H1 (cell line): ENCODE results near the gene RASAL2. TPM values are rescaled to one million over a fixed set of nuclear protein-coding genes. Genes with fewer than 3 reads are reported as not detected.

ENCODE experiments used
- CTCF ChIA-PET: fragments of 300-600 bp; sonication (Branson Sonifier 250); formaldehyde crosslinking; loops from one replicate; lab custom pipeline; 2021; ENCODE audit not compliant: partially characterized antibody; lab: Charles Lee
- POLR2A ChIA-PET: fragments of 300-600 bp; sonication (Branson Sonifier 250); formaldehyde crosslinking; loops from one replicate; lab custom pipeline; 2021; ENCODE audit warnings: inconsistent platforms; ENCODE audit not compliant: partially characterized antibody; lab: Charles Lee
- DNase-seq, 2 experiments: peaks; one replicate each; pipeline versions ENCODE4 v3.0.0 to v3.0.0-alpha.2; 2010 to 2022; ENCODE audit warnings: low spot score in 2 of 2, low read depth in 1 of 2, mixed read lengths in 1 of 2
- FAIRE-seq: peaks from 2 replicates; lab custom pipeline; 2011; peaks lifted over from hg19 to GRCh38; lab: Jason Lieb, UNC
- H2AFZ ChIP-seq: 2 replicates; pipeline ENCODE4 v1.8.1; 2012; ENCODE audit warnings: low read length, inconsistent platforms
- H2AK5ac ChIP-seq: 2 replicates; pipeline ENCODE4 v1.6.1; 2013; ENCODE audit warnings: low read depth, low read length
- H2BK120ac ChIP-seq: replicated peaks from 2 replicates; pipeline ENCODE3; 2013; ENCODE audit warnings: low read depth, low read length, inconsistent platforms
- H2BK12ac ChIP-seq: 2 replicates; pipeline ENCODE4 v1.6.1; 2013; ENCODE audit warnings: low read depth, low read length
- H2BK15ac ChIP-seq: 2 replicates; pipeline ENCODE4 v1.6.1; 2013; ENCODE audit warnings: low read length
- H2BK20ac ChIP-seq: 2 replicates; pipeline ENCODE4 v1.6.1; 2013; ENCODE audit warnings: low read length
- H2BK5ac ChIP-seq: 2 replicates; pipeline ENCODE4 v1.6.1; 2013; ENCODE audit warnings: low read depth, low read length
- H3K14ac ChIP-seq: 2 replicates; pipeline ENCODE4 v1.6.1; 2013; ENCODE audit warnings: inconsistent platforms; ENCODE audit not compliant: insufficient read length
- H3K18ac ChIP-seq: 2 replicates; pipeline ENCODE4 v1.6.1; 2013; ENCODE audit warnings: low read length; ENCODE audit errors: extremely low read depth
- H3K23ac ChIP-seq: 2 replicates; pipeline ENCODE4 v1.6.1; 2013; ENCODE audit warnings: inconsistent platforms; ENCODE audit not compliant: insufficient read length
- H3K23me2 ChIP-seq: 2 replicates; pipeline ENCODE4 v1.6.1; 2013; ENCODE audit warnings: low read depth, low read length
- H3K27ac ChIP-seq: 2 replicates; pipeline ENCODE4 v1.6.1; 2011; ENCODE audit warnings: low read depth, low read length, inconsistent platforms
- H3K27me3 ChIP-seq, 4 experiments: replicated peaks in 1 of 4; 1 replicate in 1 of 4; 2 replicates in 3 of 4; pipeline versions ENCODE4 v1.6.1 to v1.8.1; 2011 to 2013; ENCODE audit warnings: low read length in 3 of 4, mild to moderate bottlenecking in 3 of 4, inconsistent platforms in 2 of 4, mixed read lengths in 2 of 4, moderate library complexity in 1 of 4; ENCODE audit not compliant: control insufficient read depth in 3 of 4, insufficient read depth in 3 of 4; ENCODE audit errors: extremely low read depth in 1 of 4
- H3K36me3 ChIP-seq, 4 experiments: 2 replicates each; pipeline versions ENCODE4 v1.6.1 to v1.8.1; 2011 to 2013; ENCODE audit warnings: mild to moderate bottlenecking in 4 of 4, low read length in 3 of 4, moderate library complexity in 2 of 4, control low read depth in 1 of 4, inconsistent platforms in 1 of 4; ENCODE audit not compliant: insufficient read depth in 4 of 4, control insufficient read depth in 2 of 4
- H3K4ac ChIP-seq: replicated peaks from 2 replicates; pipeline ENCODE3; 2013; ENCODE audit warnings: low read length, low read depth, mixed read lengths, inconsistent platforms; ENCODE audit not compliant: insufficient read length
- H3K4me1 ChIP-seq, 4 experiments: replicated peaks in 1 of 4; 1 replicate in 1 of 4; 2 replicates in 3 of 4; pipeline versions ENCODE4 v1.6.1 to v1.8.1; 2011 to 2013; ENCODE audit warnings: low read length in 3 of 4, inconsistent platforms in 2 of 4, mixed read lengths in 1 of 4; ENCODE audit not compliant: insufficient read depth in 4 of 4, control insufficient read depth in 3 of 4
- H3K4me2 ChIP-seq, 2 experiments: 2 replicates each; pipeline versions ENCODE4 v1.6.1 to v1.8.1; 2011 to 2013; ENCODE audit warnings: low read depth in 2 of 2, low read length in 2 of 2, control low read depth in 1 of 2, inconsistent platforms in 1 of 2, mild to moderate bottlenecking in 1 of 2; ENCODE audit not compliant: insufficient read depth in 1 of 2
- H3K4me3 ChIP-seq, 4 experiments: fragments of 200-600, 300-600 bp in 1 of 4; sonication (generic), shearing (Covaris generic), sonication (Bioruptor Twin) in 1 of 4; 2 replicates each; pipeline versions ENCODE4 v1.5.1 to v1.8.1; 2011 to 2016; ENCODE audit warnings: low read length in 4 of 4, low read depth in 3 of 4, control low read depth in 2 of 4, inconsistent platforms in 2 of 4, mild to moderate bottlenecking in 2 of 4, mixed read lengths in 1 of 4, moderate library complexity in 1 of 4; ENCODE audit not compliant: insufficient read depth in 2 of 4; ENCODE audit errors: extremely low read depth in 1 of 4
- H3K56ac ChIP-seq: replicated peaks from 2 replicates; pipeline ENCODE3; 2013; ENCODE audit warnings: low read depth, mild to moderate bottlenecking, mixed read lengths, low read length, inconsistent platforms; ENCODE audit not compliant: insufficient read length
- H3K79me1 ChIP-seq: 2 replicates; pipeline ENCODE4 v1.6.1; 2013; ENCODE audit warnings: low read depth, low read length, control low read depth
- H3K79me2 ChIP-seq, 2 experiments: 2 replicates each; pipeline versions ENCODE4 v1.6.1 to v1.8.1; 2012 to 2013; ENCODE audit warnings: low read length in 2 of 2, mild to moderate bottlenecking in 2 of 2, inconsistent platforms in 1 of 2; ENCODE audit not compliant: insufficient read depth in 2 of 2, control insufficient read depth in 1 of 2
- H3K9ac ChIP-seq, 4 experiments: replicated peaks in 1 of 4; 1 replicate in 1 of 4; 2 replicates in 3 of 4; pipeline versions ENCODE4 v1.6.1 to v1.8.1; 2011 to 2013; ENCODE audit warnings: low read depth in 3 of 4, low read length in 3 of 4, control low read depth in 2 of 4, mild to moderate bottlenecking in 2 of 4, moderate library complexity in 2 of 4, inconsistent platforms in 1 of 4; ENCODE audit errors: extremely low read depth in 1 of 4
- H3K9me3 ChIP-seq, 2 experiments: 2 replicates each; pipeline versions ENCODE4 v1.6.1 to v1.8.1; 2012 to 2013; ENCODE audit warnings: mild to moderate bottlenecking in 2 of 2, moderate library complexity in 2 of 2, control low read depth in 1 of 2, inconsistent platforms in 1 of 2, low read depth in 1 of 2, low read length in 1 of 2, mixed read lengths in 1 of 2; ENCODE audit not compliant: insufficient read depth in 2 of 2
- H4K20me1 ChIP-seq, 2 experiments: replicated peaks in 1 of 2; 2 replicates each; pipeline versions ENCODE3 to v1.8.1; 2011 to 2013; ENCODE audit warnings: inconsistent platforms in 2 of 2, low read length in 2 of 2, mild to moderate bottlenecking in 1 of 2; ENCODE audit not compliant: insufficient read depth in 2 of 2, control insufficient read depth in 1 of 2
- H4K5ac ChIP-seq: 2 replicates; pipeline ENCODE4 v1.6.1; 2013; ENCODE audit warnings: low read length, low read depth, mixed read lengths, inconsistent platforms; ENCODE audit not compliant: insufficient read length
- H4K8ac ChIP-seq: 2 replicates; pipeline ENCODE4 v1.8.0; 2013; ENCODE audit warnings: mild to moderate bottlenecking, moderate library complexity, low read length, inconsistent platforms; ENCODE audit not compliant: insufficient read depth; ENCODE audit errors: extremely low read depth
- H4K91ac ChIP-seq: replicated peaks from 2 replicates; pipeline ENCODE3; 2013; ENCODE audit warnings: low read length, mixed read lengths, inconsistent platforms; ENCODE audit not compliant: insufficient read length
- ASH2L ChIP-seq: fragments of 200-600, 300-600 bp; sonication (generic); IDR thresholded peaks from one replicate; pipeline ENCODE4 v1.7.1; 2017; ENCODE audit warnings: low read length
- EP300 ChIP-seq, 2 experiments: IDR thresholded peaks; 1 replicate in 1 of 2; 2 replicates in 1 of 2; pipeline ENCODE4 v1.6.1; 2011 to 2012; ENCODE audit warnings: low read depth in 2 of 2, low read length in 2 of 2, mild to moderate bottlenecking in 2 of 2, borderline replicate concordance in 1 of 2, inconsistent platforms in 1 of 2, moderate library complexity in 1 of 2
- SP2 ChIP-seq: IDR thresholded peaks from 2 replicates; pipeline ENCODE4 v1.6.1; 2012; ENCODE audit warnings: mild to moderate bottlenecking, low read length, inconsistent platforms
- SRF ChIP-seq: IDR thresholded peaks from 2 replicates; pipeline ENCODE4 v1.6.1; 2011; ENCODE audit warnings: mild to moderate bottlenecking, low read depth, low read length, moderate library complexity
- WGBS, 2 experiments: shearing (Covaris generic) in 1 of 2; methylation state at CpG; one replicate each; pipeline versions ENCODE4 v1.1.6 to v1.1.7; 2013 to 2015; ENCODE audit warnings: low lambda C conversion rate in 2 of 2, mixed read lengths in 2 of 2, inconsistent platforms in 1 of 2, low coverage in 1 of 2, missing lambda C conversion rate in 1 of 2; ENCODE audit not compliant: insufficient replicate concordance in 2 of 2, insufficient coverage in 1 of 2, insufficient read length in 1 of 2; ENCODE audit errors: extremely low coverage in 1 of 2, missing lambda C conversion rate in 1 of 2; 5-methylcytosine and 5-hydroxymethylcytosine counted together
- polyA plus RNA-seq, 7 experiments: library from polyadenylated mRNA; depleted of rRNA in 3 of 7; stranded (reverse) in 5 of 7; unstranded in 2 of 7; fragments of >200 nt in 5 of 7; fragments of 200-250 nt in 2 of 7; gene quantifications; 1 replicate in 5 of 7; 2 replicates in 1 of 7; 4 replicates in 1 of 7; pipeline versions ENCODE4 v1.2.1 to v1.2.3, GENCODE V29; 2011 to 2013; ENCODE audit warnings: missing spikeins in 2 of 7, mixed read lengths in 2 of 7
- total RNA-seq: library from RNA; stranded (reverse); fragmentation: NEBNext Ultra II Directional; extraction: Animal tissue kit (Norgen Biotek cat#: 25700); gene quantifications from 2 replicates; pipeline ENCODE4 v1.2.1, GENCODE V29; 2021

RASAL2 gene
- total and polyA plus RNA-seq, 2 of the 8 experiments (the other 6 are each of a cell fraction or from before 2014, with no cell fraction given), result 15.9 to 32.5 TPM

DNA sequence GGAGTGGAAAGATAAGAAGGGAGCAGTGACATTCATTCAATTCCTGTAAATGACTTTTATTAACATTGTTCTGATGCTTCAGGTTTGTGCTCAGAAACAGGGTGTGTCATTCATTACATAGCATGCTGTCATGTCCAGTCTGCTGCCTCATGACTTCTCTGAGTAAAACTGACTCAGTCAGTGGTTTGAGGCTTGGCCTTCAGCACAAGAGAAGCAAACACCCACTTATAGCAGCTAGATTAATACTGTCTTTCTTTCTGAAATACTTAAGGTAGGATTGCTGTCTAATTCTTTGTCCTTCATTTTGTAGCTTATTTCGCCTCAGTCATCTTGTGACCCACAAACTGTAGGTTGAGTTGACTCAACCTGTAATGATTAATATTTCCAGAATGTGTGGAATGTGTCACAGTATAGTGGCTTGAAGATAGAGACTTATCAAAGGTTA, 32.9 kb downstream of the RASAL2 start:
- no peak overlapping the region for H3K4ac ChIP-seq
- no peak overlapping the region for H3K18ac ChIP-seq
- H3K56ac ChIP-seq, result no peak overlapping the region
- WGBS, 2 experiments, result 92% methylated on average over 1 of the region's 1 CpG; no CpG with 5 or more reads in 1 of the 2 experiments
- no peak overlapping the region for H2BK12ac ChIP-seq
- H4K8ac ChIP-seq, result no peak overlapping the region
- no peak overlapping the region for H2AFZ ChIP-seq
- TF ChIP-seq ASH2L (no peak), SRF (no peak), EP300 (IDR thresholded peaks at IDR 0.05; ENCODE audit: borderline replicate concordance in 1 of 2, low read depth in 2 of 2, low read length in 2 of 2) (no peak), SP2 (no peak)
- H3K4me2 ChIP-seq, result no peak overlapping the region
- H2AK5ac ChIP-seq, result no peak overlapping the region
- no peak overlapping the region for H2BK5ac ChIP-seq
- peaks cover 0 to 3% (median 0%) of the 10 kb centered on the region in 4 experiments; a peak in 1 of 7 replicates for H3K4me1 ChIP-seq
- FAIRE-seq (no peak), DNase-seq (no peak)
- no peaks in the 10 kb centered on the region for H3K9me3 ChIP-seq
- H3K23ac ChIP-seq, result no peak overlapping the region
- H3K36me3 ChIP-seq, result no peaks in the 10 kb centered on the region
- H3K79me1 ChIP-seq, result 0 out of 2 replicates have a peak, but pooled peaks cover 3% of the 10 kb centered on the region
- H3K79me2 ChIP-seq, result peaks cover 0 to 47% of the 10 kb centered on the region in 2 experiments; a peak in 3 of 4 replicates
- no peak overlapping the region for H4K5ac ChIP-seq
- ChIA-PET CTCF (interaction anchor here (0.6 kb wide), 1 partner anchor 8 kb away, joined by 3 read pairs; no protein-coding TSS in a partner anchor), POLR2A (no interaction called here)
- H2BK120ac ChIP-seq, result no peak overlapping the region
- no peak overlapping the region for H2BK20ac ChIP-seq
- H3K9ac ChIP-seq, result no peak overlapping the region
- no peak overlapping the region for H3K27ac ChIP-seq
- H3K4me3 ChIP-seq, result no peak overlapping the region
- H3K14ac ChIP-seq, result no peak overlapping the region
- H4K20me1 ChIP-seq, result peaks cover 0 to 2% of the 10 kb centered on the region in 2 experiments
- H4K91ac ChIP-seq, result no peak overlapping the region
- no peaks in the 10 kb centered on the region for H3K27me3 ChIP-seq
- H3K23me2 ChIP-seq, result no peaks in the 10 kb centered on the region
- H2BK15ac ChIP-seq, result no peak overlapping the region
